ENCODE measurements around the gene SRPRB.

Gene SRPRB

GRCh38 chr3:133805702-133806475, at the start of gene SRPRB:
SRPRB (plus strand) TSS chr3:133805815; CDS start chr3:133805849, 34 bp downstream.
- peak; percentile 96 for DNase-seq

DNA sequence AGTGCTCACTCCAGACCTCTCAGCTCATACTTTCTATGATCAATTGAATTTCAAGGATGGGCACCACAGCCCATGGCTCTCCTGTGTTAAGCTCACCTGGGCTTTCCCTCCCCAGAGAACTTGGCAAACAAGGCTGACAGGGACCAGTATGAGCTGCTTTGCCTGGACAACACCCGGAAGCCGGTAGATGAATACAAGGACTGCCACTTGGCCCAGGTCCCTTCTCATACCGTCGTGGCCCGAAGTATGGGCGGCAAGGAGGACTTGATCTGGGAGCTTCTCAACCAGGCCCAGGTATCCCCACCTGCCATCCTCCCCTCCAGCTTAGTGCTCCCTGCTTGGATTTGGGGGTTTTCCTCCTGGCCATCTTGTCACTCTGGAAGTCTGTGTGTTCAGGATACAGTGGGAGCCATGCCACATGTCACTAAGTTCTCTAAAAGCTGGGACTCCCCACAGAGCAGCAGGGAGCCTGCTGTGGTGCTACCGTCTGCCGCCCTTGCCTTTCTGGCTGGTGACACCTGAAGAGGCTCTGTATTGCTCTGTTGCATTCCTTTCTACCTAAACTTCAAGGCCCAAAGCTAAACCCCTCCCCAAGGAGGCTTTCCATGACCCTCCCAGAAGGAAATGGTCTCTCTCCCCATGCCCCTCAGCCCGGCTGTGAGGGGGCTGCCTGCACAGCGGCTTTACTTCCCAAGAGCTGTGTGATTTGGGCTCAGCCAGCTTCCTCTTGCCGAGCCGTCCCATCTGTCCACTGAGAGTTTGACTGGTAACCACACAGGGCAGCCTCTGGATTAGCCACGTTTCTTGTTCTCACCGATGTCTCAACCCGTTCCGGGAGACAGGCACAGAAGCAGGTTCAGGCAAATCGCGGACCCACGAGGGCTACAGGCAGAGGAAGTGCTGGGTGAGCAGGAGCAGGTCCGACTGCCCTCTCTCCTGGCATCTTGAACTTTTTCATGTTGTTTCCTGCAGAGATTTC, 48.6 kb upstream of the SRPRB start:
- no peak for DNase-seq

DNA sequence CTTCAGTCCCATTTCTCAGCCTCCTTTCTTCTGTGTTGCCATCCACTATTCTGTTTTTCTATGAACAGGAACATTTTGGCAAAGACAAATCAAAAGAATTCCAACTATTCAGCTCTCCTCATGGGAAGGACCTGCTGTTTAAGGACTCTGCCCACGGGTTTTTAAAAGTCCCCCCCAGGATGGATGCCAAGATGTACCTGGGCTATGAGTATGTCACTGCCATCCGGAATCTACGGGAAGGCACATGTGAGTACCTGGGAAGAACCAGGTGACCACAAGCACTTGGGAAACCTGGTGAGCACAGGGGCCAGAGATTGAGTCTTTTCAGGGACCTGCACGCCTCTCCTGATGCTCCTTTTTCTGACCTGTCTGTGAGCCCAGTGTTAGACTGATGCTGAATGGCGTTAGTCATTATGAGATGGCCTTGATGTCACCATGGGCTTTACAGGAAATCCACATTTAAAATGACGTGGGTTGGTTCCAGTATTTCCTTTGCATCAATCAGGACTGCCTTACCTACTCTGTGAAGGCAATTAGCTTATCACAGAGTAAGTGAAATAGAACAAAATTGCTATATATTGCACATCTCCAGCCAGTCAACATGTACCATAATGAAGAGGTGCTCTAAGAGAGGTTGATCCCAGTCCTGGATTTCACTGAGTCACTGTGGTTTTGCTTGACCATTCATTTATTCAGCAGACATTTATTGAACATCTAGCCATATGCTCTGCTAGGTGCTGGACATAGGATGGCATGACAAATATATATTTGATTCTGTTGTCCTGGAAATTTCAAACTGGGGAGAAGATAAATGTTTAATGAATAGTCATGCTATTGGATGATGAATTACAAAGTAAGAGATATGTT, 47.7 kb upstream of the SRPRB start:
- no peak for DNase-seq

GRCh38 chr3:133758568-133758928, 47.1 kb upstream of the SRPRB start:
- no peak for DNase-seq

GRCh38 chr3:133758964-133759739, 46.5 kb upstream of the SRPRB start:
- DNase-seq = no peak

- no peak for DNase-seq
Observed at GRCh38 chr3:133759740-133760305, 45.8 kb upstream of the SRPRB start.

DNA sequence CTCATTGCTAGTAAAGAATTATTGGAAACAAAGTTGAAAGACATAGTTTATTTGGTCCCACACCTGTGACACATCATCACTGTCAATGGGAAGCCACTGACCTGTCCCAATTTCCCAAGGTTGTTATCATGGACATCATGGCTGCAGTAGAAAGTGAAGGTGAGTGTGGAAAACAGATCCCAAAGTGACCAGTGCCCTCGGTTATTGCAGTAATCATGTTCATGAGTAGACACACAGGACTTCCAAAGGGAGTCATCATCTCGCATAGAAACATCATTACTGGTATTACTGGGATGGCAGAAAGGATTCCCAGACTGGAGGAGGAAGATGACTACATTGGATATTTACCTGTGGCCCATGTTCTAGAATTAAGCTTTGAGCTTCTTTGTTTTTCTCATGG, 44.7 kb upstream of the SRPRB start:
- DNase-seq = no peak

- no peak for DNase-seq
Observed at GRCh38 chr3:133761605-133762484, 43.8 kb upstream of the SRPRB start.

DNA sequence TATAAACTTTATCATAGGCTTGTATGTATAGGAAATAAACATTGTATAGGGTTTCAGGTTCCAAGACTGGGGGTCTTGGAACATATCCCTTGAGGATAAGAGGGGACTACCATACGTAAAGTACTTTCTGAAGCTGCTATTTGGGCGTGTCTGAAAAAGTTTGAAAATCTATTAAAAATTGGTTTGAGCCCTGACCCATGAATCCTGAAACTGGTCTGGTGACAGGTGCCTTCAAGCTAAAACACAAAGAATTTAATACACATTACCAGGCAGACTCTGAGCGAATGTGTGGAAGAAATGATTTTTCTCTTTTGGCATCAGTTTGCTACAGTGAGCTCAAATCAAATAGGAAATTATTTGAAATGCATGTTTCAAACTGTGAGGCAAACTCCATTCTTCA, 43.1 kb upstream of the SRPRB start:
- DNase-seq = no peak

GRCh38 chr3:133763797-133764683, 41.6 kb upstream of the SRPRB start:
- peak; percentile 88 for DNase-seq

DNA sequence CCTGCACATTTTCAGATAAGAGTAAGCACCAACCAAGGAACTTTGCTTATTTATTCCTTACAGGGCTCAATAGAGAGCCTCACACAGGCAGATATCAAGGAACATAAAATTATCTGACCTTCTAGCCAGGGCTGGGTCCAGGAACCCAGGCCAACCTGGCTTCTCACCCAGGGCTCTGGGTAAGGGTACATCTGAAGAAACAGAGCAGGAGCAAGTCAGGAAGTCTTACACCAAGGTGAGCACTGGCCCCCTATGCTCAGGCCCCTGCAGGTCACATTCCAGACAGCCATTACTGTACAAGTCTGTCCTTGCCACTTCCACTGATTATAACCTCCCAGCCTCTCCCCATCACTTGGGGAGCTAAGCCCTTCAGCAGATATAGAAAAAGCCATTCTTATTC, 40.4 kb upstream of the SRPRB start:
- DNase-seq = no peak

DNA sequence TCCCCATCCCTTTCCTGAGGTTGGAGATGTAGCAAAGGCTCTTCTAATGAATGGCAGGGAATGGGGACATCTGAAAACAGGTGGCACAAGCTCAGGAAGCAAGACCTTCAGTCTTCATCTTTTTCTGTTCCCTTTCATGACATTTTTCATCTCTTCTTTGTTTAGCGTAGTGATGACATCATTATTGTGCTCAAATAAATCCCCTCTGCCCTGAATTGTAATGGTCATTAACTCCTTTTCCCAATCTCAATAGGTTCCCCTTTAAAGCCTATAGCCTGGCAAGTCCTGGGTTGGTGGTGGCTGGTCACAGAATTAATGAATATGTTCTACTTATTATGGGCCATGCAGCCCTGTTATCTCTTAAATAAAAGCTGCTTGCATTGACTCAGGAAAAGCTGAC, 38.0 kb upstream of the SRPRB start:
- DNase-seq = no peak

GRCh38 chr3:133769536-133769935, 36.1 kb upstream of the SRPRB start:
- DNase-seq = no peak

DNA sequence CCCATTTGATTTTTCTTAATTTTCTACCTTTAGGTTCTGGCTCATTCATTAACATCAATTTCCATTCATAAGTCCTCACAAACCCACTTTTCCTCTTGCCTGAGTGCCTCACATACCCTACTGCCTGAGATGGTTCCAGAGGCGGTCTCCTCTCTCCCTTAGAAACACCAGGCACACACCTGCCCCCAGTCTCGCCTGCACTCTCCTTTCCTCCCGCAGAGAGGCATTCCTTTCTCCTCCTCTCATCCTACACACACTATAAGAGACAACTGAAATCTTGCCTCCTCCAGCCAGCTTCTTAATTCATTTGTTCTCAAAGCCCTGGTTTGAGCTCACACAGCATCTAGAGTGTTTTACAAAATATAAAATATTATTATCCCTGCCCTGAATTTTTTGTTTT, 31.9 kb upstream of the SRPRB start:
- no peak for DNase-seq

DNA sequence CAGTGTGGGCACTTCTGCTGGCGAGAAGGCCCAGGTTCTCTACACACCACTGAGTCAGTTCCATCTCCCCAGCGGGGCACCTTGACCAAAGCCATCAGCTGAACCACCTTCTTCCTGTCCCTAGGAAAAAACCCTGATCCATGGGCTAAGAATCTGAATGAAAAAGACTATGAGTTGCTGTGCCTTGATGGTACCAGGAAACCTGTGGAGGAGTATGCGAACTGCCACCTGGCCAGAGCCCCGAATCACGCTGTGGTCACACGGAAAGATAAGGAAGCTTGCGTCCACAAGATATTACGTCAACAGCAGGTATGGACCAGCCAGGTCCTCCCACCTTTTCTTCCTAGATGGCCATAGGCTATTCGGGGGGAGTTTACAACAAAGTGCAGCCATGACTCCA, 30.3 kb upstream of the SRPRB start:
- DNase-seq = no peak

DNA sequence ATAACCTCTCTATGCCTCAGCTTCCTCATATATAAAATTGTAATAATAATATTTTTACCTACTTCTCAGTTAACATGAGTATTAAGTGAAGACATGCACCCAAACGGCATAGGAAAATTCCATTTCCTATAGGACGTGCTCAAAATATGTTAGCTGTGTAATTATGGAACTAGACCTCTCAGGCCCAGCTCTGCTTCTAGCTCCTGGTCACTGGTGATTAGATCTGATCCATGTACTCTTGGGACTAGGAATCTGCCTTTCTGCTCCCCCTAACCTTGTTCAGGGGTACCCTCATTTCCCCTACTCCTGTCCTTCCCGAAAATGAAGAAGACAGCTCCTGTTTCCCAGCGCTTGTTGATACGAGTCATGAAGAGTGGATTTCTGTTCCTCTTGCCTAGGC, 29.8 kb upstream of the SRPRB start:
- DNase-seq = no peak

GRCh38 chr3:133776794-133777438, 28.7 kb upstream of the SRPRB start:
- no peak for DNase-seq

GRCh38 chr3:133777807-133778568, 27.6 kb upstream of the SRPRB start:
- no peak for DNase-seq
